ENCODE results near the gene MATN4.
A peak's percentile ranks its signal among the peaks of the same experiment; 100 is the strongest.
"Not testable (repeated sequence)": the region's sequence is repeated elsewhere in the genome, so short reads cannot be mapped to it uniquely, and the experiment has no call there.

The MATN4 gene, protein sequence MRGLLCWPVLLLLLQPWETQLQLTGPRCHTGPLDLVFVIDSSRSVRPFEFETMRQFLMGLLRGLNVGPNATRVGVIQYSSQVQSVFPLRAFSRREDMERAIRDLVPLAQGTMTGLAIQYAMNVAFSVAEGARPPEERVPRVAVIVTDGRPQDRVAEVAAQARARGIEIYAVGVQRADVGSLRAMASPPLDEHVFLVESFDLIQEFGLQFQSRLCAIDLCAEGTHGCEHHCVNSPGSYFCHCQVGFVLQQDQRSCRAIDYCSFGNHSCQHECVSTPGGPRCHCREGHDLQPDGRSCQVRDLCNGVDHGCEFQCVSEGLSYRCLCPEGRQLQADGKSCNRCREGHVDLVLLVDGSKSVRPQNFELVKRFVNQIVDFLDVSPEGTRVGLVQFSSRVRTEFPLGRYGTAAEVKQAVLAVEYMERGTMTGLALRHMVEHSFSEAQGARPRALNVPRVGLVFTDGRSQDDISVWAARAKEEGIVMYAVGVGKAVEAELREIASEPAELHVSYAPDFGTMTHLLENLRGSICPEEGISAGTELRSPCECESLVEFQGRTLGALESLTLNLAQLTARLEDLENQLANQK

DNA sequence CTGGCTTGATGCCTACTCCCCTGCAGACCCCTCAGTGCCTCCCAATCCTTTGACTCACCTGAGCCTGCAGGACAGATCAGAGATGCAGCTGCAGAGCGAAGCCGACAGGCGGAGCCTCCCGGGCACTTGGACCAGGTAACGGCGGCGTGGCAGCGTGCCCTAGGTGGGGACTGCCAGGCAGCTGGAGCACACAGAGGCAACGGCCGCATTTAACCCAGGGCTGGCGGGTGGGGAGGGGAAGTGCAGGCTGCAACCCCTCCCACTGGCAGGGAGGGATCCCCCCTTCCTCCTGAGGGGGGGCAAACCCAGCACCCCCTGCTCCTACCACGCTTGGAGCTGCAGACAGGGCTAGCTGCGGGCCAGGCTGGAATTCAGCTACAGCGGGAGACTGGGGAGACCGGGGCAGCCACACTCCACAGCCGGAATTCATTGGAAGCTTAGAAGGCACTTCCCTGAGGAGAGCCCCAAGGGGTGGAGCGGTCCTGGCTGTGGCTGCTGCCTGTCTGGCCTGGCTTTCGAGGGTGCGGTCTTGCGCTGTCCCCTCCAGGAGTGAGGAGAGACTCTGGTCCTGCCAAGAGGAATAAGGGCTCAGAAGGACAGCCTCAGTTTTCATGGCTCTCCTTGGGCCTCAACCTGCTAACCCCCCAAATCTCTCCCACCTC, at the start of gene MATN4:
TSS of gene MATN4 (minus strand) at position 183 of the 662 bp plus-strand sequence. CDS start 2,717 bp downstream, outside the sequence.
- no peak for DNase-seq

DNA sequence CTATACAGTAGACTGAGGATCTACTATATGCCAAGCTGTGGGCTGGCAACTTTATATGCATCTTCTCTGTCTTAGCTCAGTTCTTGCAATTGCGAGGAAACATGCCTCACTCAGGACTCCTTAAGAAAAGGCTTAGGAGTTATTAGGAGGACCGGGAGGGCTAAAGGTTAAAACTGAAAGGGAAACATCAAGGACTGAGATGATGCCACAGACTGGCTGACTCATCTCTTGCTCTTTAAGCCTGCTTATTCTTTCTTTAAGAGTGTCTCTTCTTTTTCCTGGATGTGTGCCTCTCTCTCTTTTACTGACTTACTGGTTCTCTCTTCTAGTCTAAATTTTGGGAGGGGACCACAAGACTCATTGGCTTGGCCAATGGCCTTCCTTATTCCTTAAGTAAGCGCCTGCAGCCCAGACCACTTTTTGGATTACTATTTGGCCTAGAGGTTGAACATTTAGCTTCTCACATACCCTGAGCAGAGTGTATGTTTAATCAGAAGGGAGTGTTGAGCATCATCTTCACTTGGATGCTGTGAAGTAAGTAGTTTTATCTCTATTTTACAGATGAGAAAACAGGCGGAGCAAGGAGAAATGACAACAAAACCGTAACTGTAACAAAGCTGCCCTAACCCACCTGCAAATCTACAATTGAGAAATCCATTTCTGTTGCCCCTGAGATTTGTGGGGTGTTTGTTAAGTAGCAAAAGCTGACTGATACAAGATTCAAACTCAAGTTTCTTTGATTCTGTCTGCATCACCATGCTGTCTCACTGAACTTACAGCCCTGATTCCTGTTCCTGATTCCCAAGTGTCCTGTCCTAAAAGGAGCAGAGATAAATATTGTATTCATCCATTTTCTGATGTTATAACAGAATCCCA, 47.3 kb upstream of the MATN4 start:
- DNase-seq, result no peak

DNA sequence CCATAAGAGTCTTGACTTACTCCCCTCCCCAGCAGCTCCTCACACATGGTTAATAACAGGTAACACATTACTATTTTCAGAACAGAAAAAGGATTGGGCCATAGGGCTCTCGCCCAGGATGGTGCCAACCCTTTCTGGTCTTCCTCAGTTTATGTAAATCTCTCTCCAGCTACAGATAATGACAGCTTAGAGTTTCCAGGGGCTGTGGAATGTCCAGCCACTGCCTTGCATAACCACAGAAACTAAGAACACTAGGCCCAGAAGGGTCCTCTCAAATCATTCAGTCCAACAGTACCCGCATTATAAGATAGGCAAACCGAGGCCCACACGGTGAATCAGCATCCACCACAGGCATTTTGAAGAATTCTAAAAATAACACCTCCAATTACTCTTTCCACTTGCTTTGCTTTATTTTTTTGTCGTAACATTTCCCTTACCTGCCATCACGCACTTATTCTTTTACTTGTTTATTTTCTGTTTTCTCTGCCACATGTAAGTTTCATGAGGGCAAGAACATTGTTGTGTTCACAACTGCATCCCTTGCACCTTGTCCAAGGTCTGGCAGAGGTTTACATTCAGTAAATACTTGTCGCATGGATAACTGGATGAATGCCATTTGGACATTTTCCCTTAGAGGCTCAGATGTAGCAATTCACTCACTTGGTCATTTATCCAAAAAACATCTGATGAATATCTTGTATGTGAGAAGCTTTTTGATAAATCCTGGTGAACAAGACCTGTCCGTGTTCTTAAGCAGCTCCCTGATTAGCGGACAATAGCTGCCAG, 46.5 kb upstream of the MATN4 start:
- no peak for DNase-seq

DNA sequence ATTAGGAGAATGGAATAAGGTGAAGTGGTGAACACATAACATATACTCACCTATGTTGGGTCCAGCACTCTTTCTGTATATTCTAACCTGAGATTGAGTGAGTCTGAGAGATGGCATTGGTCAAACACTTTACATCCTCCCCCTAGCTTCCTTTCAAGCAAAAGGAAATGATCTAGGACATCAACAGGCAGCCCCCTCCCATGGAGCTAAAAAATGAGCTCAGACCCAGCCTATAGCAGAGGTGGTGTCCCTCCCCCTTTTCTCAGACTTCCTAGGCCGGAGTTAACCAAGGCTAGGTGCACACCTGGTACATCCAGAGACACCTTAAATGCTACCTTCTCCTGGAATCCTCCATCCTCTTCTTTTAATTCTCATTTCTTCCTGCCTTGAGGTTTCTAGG, 45.6 kb upstream of the MATN4 start:
- DNase-seq, result no peak

DNA sequence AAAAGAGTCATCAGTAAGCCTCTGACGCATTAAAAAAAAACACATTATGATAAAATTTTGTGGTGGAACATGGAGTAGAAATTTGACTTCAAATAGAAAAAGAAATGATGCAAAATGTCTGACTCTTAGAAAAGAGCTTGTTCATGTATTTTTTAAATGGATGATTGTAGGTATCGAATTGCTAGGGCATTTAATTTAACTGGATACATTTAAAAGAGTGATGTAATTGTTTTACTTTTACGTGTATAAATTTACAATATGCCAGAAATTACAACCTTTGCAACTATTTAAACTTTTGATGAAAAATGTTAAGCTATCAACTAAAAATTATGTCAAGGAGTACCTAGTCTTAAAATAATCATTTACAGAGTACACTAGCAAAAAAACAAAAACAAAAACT, 44.6 kb upstream of the MATN4 start:
- DNase-seq, result no peak

DNA sequence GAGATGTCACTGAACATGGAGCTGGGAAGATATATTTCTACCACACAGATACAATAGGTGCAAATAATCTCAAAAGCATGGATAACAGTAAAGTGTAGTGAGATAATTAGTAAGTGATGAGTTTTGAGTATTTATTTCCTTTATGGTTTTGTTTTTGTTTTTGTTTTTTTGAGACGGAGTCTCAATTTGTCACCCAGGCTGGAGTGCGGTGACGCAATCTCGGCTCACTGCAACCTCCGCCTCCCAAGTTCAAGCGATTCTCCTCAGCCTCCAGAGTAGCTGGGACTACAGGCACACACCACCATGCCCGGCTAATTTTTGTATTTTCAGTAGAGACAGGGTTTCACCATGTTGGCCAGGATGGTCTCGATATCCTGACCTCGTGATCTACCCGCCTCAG, 42.7 kb upstream of the MATN4 start:
- DNase-seq, result not testable (repeated sequence)

DNA sequence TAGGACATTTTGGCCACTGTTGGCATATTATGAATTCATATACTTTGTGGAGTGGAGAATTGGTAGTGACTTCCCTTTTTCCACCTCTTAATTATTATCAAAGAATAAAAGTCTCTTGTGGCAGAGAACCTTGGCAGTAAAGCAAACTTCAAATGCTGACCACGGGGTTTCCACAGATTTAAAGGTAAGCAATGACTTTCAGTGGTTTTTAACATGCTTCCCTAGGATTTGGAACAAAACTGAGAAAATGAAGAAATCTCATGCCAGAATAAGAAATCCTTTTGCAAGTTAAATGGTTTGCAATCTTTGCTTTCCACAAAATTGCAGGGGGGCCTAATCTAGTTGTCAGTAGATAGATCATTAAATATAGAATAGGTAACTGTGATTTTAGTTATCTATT, 42.1 kb upstream of the MATN4 start:
- no peak for DNase-seq

DNA sequence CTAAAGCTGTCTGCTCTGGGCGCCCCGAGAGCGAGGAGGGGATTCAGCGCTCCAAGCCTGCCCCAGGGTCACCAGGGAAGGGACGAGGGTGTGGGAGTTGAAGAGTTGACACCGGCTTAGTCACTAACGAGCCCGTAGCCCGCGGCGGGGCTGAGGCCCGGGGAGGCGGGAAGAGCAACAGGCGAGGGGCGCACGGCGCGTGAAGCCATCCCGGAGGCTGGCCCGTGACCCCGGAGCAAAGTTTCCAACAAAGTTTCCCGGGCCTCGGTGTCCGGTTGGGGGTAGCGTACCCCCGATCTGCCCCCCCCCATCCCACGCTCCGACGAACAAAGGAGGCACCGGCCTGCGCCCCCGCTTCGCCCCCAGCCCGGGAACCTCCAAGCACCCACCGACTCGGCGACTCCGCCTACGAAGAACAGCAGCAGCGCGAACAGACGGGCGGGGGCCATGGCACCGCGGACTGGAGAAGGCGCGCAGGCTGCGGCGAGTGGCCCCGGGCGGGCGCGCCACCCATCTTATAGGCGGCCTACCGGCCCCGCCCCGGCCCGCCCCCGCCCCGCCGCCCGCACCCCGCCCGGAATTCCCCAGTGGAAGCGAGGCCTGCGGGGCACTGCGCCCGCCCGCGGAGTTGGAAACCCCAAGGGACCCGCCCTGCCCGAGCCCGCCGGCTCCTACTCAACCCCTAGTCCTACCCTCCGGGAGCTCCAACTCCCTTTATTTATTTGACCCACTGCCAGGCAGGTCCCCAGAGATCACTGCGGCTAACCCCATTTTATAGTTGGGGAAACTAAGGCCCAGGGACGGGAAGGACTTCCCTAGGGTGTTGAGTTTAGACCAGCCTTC, 40.1 kb upstream of the MATN4 start, which contains the start of gene SDC4:
TSS of gene SDC4 (minus strand) at position 489 of the 843 bp plus-strand sequence. CDS start at position 449, 40 bp downstream.
- peak; percentile 71 for DNase-seq

DNA sequence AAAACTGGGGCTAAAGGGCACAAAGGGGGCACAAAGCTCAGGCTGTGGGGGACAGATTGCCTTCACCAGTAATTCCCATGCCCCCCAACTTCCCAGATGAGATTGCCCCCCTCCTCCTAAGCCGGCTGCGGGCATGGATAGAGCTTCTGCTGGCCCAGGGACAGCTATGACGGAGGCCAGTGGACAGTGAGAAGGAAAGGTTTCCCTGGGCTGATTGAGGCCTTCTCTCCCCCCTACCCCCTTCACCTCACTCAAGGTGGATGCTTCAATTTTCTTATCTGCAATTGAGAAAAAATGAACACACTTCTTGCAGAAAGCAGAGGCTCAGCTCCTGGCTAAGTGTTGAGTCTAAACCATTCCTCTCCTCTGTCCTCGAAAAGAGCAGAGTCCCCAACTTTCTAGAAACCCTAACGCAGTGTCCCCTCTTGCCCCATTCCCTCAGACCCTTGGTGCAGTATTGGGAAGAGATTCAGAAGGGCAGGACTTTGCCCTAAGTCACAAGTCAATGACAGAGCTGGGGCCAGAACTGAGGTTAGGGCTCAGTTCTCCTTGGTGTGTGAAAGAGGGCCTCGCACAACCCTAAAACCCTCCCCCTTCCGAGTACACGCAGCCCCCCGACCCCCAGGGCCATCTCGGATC, 39.3 kb upstream of the MATN4 start:
- DNase-seq, result no peak

DNA sequence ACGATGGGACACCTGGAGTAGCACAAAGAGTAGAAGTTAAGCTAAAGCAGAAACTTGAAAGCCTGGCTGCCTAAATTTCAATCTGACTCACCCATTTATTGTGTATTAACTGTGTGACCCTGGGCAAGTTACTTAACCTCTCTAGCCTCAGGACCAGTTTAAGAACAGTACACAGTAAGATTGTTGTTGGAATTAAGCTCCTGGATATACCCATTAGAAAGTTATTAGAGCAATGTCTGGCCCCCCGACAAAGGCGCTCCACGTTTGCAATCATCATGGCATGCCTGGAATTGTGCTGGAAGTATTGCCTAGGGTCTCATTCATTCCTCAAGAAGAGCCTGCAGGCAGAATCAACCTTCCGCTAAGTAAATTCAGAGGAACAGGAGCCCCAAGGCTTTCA, 38.8 kb upstream of the MATN4 start:
- DNase-seq, result no peak

DNA sequence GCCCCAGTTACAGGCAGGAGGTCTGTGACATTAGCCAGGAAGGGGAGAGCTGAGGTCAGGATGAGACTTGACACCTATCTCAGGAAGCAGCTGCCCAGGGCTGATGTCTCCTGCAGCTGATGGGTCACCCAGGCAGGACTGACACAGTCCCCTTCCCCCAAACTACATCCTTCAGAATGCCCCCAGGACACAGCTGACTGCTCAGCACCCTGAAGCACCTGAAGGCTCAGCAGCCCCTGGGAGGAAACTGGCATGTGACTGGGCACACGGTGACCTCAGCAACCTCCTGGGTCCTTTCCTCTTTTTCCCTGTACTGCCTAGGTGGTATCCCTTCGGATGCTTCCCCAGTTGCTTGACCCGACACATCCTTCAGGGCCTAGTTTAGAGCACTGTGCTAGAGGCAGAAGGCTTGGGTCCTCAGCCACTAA, 38.2 kb upstream of the MATN4 start:
- no peak for DNase-seq

DNA sequence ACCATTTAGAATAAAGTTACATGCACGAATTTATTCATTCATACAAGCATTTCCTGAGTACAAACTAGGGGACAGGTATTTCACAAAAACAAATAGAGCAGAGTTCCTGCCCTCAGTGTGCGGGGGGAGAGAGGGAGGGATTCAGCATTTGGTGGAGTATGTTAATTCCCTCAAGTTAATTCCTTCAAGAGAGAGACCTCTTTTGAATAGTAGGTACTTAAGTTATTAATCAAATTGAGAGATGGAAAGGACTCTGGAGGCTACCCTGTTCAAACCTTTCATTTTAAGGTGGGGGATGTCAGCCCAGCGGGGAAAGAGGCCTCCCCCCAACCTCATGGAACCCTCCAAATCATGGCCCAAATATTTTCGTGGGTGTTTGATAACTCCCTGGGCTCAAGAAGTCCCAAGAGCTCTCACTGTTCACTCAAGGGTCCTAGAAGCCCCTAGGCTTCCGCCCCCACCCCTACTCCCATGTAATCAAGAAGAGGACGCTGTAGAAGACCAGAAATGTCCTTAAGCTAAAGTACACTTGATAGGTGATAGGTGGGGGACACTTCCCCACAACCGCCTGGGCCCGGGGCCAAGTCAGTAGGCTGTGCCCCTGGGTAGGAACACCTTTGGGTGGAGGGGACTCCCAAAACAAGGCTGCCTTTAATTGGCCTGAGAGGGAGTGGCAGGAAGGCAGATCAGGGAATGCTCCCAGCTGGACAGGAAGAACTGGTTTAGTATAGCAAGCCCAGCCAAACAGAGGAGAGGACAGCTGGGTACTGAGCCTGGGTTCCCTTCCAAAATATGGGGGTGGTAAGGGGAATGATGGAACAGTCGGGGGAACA, 37.2 kb upstream of the MATN4 start:
- DNase-seq, result no peak

DNA sequence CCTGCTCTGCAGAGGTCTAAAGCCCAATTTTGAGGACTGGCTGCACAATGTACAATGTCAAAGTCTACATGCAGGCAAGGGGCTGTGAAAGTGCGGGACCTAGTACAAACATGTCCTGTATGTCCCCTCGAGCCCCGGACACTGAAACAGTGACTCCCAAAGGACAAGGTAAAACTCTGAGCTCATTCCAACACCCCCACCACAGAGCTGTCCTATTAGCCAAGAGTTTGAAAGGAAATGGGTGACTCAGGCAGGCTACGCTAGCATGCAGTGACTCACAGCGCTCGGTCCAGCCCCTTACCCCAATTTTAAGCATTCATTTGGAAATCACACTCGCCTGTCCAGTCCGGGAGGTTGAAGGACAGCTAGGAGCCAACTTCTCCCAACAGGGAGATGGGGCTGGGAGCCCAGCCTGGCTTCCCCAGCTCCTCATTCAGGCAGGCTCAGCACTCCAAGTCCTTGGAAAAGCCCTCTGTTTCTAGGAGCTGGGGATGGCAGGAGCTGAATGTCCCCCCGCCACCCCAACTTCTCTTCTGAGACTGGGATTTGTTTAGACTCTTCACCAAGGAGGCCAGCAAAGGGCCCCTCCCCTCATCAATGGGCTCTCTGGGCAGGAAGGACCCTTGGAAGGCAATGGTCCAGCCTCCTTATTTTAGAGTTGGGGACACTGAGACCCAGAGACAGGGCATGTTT, 36.2 kb upstream of the MATN4 start:
- no peak for DNase-seq

DNA sequence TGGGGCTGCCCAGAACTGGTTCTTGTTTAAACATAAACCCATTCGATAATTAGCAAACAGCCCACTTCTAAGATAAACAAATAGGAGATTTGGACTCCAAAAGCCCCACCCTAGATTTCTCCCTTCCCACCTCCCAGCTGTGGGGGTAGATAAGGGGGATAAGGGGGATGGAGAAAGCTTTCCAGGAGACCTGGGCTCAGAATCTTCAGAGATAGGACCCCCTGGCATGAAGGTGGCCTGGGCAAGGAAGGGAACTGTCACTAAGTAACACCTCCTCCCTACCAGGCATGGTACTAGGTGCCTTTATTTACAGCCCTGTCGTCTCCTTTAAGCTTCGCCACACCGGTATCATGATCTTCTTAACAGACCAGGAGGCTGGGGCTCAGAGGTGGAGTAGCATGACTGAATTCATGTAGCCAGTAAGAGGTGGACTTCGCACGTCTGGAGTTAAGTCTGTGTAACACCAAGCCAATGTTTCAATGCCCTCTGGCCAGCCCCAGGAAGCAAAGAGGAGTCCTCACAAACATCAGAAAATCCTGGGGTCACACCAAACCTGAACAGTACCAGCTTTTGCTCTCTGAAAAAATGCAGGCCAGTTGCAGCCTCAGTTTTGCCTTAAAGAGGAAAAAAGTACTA, 35.6 kb upstream of the MATN4 start:
- no peak for DNase-seq

DNA sequence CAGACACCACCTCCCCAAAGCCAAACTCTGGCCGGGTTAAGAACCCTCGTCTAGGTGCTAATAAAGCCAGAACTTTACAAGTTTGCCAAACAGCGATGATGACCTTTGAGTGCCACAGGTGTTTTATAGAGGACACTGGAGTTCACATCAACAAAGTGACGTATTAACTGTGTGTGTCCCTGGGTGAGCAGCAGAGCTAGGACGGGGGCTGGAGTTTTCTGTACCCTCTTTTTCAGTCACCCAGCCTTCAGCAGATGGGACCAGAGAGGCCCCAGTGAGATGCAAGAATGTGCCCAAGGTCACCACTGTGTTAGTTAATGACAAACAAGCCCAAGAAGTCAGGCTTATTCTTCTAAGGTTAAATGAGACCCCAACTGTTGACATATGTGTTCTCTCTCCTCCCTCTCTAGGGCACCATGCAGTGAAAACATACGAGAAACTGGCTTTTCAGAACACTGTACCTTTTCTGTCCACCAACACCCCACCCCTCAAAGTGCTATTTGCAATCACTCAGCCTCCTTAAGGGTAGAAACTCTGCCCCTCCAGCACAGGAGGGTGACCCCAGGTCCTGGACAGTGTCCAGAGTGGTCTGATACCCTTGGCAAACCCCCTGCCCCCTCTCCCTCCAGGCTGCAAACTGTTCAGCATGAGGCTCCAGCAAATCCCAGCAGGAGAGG, 34.9 kb upstream of the MATN4 start:
- DNase-seq, result no peak

DNA sequence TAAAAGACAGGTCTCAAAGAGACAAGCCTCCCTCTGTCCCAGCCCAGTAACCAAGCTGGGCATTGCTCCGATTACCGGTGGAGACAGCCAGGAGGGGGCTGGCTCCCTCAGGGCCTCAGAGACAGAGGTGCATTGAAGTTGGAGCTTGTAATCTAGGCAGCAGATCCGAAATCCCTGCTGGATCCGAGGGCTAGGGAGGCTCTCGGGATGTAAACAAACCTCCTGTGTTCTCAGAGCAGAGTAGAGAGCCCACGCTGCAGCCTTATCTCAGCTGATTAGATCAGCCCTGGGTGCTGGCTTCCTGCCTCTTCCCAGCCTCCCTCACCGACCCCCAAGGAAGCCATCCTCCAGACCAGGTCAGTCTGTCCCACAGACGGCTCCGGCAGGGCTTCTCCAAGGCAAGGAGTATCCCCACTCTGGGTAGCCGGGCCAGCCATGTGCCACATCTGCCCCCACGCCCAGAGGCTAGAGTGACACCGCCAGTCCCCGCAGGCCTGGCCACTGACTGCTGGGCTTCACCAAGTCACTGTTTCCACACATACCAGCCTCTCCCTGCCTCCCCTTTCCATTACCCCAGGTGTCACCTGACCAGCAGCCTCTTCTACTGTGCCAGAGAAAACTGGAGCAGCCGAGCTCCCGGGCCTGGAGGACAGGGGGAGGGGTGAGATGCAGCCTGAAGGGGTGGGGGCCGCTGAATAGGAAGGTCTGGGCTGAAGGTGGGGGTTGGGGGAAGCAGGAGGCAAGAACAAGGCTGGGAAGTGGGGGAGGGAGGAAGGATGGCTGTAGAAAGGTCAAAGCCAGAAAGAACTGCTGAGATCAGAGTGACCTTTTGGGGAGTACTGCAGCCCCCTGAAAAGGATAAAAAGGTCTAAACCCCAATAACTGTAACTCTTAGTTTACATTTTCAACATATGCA, 34.1 kb upstream of the MATN4 start:
- DNase-seq, result no peak

DNA sequence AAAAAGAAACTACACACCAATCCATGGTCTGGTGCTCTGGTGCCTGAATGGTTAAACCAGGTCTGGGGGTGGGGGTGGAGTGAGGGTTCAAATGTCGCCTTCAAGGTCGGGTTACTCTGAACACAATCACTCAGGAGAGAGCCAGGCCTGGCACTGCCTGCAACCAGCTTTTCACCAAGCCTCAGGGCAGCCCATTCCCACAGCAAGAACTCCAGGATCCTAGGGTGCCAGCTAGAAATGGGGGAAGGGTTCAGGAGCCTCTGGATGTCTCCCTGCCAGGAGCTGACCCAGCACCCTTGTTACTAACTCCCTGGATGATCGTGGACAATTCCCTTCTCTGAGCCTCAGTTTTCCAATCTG, 33.5 kb upstream of the MATN4 start:
- DNase-seq, result no peak
